Measurements from ENCODE around the gene APOC3.

The APOC3 gene

DNA sequence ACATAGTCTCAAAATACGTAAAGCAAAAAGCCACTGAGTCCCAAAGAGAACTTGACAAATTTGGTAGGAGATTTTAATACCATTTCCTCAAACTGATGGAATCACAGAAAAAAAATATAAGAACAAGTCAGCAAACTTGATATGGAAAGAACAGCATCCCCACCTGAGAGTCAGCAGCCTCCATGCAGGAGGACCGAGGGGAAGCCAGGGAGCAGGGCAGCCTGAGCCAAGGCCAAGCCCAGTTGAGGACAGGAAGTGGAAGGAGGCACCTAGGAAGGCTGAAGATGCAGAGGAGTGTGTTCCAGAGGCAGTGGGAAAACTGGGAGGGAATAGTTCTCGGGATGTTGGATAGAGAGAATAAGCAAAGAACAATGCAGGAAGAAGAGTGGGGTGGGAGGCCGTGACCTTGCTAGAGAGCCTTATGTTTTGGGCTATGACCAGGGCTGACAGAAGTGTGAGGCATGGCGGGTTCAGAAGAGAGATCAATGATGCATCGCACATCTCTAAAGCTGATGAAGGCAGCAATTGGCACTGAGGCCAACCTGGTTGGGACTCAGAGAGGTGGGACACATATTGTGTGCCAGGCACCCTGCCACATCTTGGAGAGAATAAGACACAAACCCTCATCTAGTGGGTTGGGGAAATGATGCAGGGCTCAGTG is 22.0 kb upstream of the APOC3 start:
- no peak for DNase-seq (ENCODE audit: low read depth)

DNA sequence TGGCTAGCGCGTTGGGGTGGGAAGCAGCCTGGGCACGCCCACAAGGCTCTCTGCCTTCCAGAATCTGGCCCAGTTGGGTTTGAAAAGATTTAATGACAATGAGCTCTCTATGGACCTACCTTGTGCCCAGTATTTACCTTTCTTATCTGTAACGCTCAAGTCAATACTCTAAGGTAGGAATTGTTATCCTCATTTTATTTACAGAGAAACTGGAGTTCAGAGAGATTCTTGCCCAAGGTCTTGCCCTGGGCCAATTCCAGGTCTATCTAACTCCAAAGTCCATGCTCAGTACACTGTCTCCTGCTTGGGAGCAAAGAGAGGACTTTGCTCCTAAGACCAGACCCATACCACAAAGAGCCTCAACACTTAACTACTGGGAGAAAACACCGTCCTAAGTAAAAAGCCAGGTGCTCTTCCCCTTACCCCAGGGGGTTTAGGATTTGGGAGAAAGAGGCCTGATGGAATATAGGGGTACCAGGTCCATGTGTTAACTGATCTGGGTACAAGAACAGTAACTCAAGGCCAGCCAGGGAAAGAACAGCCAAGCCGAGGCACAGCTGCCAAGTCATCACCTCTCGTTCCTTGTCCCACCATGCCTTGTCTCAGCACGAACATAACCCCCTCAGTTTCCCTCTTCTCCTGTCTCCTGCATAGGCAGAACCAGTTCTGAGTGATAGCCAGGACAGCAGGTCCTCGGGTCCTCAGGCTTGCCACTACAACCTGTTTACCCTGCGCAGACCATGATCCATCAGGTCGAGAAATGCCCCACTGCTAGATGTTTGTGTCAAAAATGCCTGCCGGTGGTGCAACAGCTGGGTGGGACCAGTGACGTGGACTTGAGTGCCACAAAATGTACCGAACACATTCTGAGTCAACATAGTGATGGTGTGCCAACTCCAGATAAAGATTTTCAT is 21.2 kb upstream of the APOC3 start:
- no peak for DNase-seq (ENCODE audit: low read depth)

DNA sequence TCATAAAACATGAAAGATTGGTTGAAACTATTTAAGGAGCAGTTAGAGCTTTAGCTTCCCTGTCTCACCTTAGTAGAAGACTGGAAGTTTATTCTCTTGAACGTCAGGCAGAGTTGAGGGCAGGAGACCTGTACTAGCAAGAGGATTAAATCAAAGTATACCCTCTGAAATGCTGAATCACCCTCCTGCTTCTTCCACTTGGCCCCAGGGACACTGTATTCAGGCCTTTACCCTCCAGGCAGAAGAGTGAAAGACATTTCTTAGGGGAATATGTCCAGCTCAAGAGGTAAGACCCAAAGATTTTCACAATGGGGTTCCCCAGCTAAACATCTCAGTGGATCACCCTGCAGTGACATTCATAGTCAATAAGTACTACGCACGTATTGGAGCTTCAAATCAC is 18.5 kb upstream of the APOC3 start:
- DNase-seq (ENCODE audit: low read depth) = no peak

DNA sequence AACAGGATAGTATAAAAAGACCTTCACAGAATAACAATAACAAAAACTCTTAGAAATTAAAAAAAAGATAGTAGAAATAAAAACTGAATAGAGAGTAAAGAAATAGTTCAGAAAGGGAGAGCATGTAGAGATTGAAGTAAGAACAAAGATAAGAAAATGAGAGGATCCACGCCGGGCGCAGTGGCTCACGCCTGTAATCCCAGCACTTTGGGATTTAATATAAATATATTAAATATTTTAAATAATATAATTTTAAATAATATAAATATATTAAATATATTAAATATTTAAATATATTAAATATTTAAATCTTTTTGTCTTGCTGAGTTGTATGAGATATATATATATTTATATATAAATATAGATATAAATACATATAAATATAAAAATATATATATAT is 17.6 kb upstream of the APOC3 start:
- DNase-seq (ENCODE audit: low read depth) = no peak

DNA sequence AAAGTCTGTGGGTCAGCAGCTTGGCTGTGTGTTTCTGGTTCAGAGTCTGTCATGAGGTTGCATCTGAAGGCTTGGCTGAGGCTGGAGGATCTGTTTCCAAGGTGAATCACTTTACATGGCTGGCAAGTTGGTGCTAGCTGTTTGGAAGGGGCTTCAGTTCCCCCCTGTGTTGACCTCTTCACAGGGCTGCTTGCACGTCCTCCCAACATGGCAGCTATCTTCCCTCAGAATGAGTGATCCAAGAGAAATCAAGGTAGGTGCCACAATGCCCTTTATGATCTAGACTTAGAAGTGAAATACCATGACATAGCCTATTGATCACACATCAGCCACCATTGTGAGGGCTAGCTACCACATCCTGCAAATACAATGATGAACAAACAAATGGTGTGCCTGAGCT is 16.5 kb upstream of the APOC3 start:
- DNase-seq (ENCODE audit: low read depth) = no peak

DNA sequence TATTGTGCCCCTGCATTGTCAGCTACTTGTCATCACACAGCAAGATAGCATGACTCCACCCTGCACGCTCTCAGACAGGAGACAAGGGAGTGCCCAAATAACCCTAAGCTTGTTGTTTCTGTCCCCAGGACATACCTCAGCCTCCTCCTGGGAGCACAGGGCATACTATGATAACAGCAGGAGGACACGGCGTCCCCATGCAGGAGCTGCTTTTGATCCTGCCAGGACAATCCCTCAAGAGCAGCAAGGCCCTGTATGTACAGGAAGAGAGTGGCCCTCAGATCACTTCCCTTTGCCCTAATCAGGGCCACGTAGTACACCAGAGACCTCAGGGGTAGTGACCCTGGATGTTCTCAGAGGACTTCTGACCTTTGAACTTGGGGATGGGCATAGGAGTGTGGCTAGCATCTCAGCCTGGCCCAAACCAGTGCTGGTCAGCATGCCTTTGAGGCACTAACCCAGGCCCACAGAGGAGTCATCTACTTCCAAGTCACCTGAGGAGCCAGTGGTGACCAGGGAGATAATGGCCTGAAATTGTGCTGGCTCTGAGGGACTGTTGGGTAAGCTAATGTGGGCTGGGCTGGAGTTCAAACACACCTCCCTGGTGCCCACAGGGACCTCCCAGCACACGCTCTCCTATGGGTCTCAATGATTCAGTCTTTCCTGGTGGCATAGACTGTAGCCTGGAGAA is 15.8 kb upstream of the APOC3 start:
- DNase-seq (ENCODE audit: low read depth) = no peak

DNA sequence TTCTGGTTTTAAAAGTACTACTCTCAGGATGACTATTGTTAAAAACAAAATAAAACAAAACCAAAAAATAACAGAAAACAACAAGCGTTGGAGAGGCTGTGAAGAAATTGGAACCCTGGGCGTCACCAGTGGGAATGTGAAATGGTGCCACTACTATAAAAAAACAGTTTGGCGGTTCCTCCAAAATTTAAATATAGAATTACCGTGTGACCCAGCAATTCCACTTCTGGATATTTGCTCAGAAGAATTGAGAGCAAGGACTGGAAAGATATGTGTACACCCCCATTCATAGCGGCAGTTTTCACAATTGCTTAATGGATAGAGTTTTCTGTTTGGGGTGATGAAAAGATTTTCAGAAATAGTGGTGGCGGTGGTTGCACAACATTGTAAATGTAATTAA is 15.2 kb upstream of the APOC3 start:
- DNase-seq (ENCODE audit: low read depth) = no peak

DNA sequence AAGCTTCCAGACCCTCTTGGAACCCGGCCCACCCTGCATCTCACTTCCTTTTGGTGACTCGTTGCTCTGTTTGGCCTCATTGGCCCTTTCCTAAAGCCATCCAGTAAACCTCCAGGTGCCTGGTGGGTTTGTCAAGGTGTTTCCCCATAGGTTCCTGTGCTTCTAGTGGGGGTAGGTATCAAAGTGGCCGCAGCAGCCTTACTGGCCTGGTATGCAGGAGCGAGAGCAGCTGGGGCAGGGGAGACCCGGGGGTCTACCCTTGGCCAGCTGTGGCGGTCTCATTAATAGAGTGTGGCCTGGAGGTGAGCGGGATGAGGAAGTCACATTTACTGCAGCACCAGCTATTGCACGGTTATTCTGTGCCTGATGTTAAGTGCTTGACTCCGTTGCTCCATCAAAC is 10.7 kb upstream of the APOC3 start:
- no peak for DNase-seq (ENCODE audit: low read depth)

DNA sequence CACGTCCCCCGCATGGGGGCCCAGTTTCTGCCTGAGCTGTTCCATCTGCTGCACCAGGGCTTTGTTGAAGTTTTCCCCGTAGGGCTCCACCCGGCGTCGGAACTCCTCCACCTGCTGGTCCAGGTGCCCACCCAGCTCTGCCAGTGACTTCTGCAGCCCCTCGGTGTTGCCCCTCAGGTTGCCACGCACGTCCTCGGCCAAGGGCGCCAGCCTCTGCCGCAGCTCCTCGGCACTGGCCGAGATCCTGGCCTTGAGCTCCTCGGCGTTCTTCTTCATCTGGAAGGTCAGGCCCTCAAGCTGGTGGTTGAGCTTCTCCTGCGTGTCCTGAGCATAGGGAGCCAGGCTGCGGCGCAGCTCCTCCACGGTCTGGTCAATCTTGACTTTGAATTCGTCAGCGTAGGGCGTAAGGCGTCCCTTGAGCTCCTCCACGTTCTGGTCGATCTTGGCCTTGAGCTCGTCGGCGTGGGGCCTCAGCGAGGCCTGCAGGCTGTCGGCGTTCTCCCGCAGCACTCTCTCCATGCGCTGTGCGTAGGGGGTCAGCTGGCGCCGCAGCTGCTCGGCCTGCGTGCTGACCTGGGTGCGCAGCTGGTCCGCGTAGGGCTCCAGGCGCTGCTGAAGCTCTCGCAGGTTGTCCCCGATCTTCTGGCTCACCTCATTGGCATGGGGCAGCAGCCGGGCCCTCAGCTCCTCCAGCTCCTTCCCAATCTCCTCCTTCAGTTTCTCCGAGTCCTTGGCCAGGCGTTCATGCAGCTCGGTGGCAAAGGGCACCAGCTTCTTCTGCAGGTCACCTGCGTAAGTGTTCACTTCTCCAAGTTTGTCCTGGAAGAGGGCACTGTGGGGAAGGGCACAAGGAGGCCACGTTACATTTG is 8.4 kb upstream of the APOC3 start:
- DNase-seq (ENCODE audit: low read depth) = no peak

DNA sequence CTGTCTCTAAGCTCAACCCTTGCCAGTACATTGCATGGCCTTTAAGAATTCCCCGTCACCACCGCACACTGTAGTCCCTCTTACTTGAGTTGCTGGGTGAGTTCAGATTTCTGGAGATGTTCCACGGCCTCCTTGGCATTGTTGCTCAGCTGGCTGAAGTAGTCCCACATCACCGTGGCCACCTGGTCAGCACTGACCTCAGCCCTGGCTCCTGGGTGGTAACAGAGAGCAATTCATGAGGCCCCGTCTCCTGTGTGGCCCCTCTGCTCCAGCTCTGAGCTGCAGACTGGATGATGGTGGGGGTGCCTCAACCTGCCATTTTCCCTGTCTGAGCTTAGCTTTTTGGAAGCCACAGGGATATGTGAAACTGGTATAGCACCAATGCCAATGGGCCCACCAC is 7.1 kb upstream of the APOC3 start:
- DNase-seq (ENCODE audit: low read depth) = no peak

DNA sequence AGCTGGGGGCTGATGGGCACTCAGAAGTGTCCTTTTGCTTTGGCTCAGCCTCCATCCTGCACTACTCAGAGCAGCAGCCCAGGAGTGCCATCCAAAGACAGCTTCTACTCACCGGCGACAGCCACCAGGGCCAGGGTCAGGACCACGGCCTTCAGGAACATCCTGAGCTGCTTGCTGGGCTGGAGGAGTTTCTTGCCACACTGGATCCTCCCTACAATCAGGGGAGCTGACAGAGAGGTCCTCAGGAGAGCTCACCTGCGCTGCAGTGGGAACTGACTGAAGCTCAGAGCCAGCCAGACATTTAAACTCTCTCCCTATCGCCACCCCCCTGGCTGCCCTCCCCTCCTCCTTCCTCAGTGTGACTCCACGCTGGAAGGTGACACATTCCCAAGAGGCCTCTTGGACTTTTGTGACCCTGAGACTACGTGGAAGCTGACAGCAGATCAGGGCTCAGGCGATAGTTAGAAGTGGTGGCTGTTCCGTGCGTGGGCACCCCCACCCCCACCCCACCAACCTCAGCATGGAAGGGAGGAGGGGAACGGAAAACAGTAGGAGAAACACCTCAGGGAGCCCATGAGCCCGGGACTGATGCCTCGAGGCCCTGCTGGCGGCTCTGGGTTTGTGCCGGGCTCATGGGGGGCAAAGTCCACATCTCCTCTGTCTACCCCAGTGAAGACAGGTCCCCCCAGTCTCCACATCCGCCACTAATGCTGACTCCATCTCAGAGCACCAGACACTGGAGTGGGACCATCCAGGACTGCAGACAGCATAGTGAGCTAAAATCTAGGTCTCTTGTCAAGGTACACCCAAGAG is 6.5 kb upstream of the APOC3 start, which contains the start of gene APOA4:
Gene APOA4 (minus strand): TSS at position 274 of the 813 bp plus-strand sequence. CDS start 113 bp downstream, at position 161.
- DNase-seq (ENCODE audit: low read depth) = no peak

DNA sequence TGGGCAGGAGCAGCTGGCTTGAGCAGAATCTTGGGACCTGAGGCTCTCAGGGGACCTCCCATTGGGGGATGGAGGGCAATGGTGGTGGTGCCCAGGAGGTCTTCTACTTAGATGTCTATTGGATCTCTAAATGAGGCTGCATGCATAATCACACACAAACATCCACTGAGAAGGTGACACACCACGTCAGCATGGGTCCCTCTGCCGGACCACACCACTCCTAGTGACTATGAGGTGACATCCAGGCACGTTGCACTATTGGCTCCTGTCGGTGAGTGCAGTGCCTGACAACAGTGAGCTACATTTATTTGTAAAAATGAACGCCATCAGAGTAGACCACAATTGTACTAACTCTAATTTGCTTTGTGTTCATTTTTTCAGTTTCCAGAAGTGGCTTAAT is 4.3 kb upstream of the APOC3 start:
- no peak for DNase-seq (ENCODE audit: low read depth)

DNA sequence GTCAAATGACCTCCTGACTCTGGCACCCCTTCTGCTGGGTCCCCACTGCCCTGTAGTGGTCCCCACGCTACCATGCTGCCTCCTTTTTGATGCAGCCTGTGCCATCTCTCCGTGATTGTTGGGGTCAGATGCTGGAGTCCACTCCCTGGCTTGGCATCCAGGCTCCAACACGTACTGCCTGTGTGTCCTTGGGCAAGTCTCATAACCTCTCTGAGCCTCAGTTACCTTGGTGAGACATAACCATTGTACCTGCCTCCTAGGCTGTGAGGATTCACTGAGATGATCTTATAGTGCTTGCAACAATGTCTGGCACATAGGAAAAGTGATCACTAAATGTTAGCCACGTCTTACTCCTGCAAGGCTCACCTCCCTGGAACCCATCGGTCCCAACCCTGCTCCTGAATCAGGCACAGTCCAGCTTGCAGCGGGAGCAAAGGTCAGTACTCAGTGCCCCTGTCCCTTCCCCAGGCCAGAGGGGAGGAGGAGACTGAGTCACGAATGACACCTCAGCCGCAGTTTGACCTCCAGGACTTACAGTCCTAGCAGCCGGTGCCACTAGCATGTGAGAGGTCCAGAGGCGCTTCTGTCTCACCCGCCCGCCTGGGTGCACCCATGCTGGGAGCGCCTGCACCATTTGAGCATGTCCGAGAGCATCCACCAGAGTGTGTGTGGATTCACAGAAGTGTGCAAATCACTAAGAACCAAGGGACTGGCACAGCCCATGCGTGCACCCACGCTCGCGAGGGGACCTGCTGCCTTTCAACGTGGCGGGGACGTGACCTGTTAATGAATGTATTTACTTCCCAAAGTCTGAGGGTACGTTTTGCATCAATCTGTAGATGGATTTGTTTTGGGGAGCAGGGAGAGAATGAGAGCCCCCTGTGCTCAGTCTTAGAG is 3.6 kb upstream of the APOC3 start:
- DNase-seq (ENCODE audit: low read depth) = no peak

DNA sequence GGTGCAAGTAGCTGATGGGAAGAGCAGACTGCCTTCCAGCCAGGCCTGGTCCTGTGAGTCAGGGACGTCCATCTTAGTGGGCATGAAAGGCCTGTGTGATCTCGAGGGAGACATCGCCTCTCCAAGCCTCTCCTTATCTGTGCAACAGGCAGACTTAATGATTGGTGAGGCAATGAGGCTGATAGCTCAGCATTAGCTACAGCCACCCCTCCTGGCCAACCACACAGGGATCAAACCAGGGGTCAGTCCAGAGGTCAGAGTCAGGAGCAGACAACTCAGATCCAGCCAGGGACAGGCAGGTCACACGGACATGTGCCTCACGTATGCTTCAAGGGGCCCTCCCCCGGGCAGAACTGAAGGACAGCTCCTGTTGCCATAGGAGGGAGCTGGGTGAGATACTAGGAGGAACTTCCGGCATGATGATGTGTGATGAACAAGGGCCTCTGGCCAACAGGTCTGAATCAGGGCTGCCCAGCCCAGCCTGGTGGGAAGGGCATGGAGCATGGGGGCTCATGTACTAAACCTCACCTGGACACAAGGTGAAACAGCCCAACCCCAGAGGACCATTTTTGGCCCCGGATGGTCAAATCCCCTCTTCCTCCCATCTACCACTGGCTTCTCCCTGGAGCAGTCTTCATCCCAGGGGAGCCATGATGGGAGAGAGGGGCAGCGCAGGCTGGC is 2.8 kb upstream of the APOC3 start:
- DNase-seq (ENCODE audit: low read depth) = no peak

DNA sequence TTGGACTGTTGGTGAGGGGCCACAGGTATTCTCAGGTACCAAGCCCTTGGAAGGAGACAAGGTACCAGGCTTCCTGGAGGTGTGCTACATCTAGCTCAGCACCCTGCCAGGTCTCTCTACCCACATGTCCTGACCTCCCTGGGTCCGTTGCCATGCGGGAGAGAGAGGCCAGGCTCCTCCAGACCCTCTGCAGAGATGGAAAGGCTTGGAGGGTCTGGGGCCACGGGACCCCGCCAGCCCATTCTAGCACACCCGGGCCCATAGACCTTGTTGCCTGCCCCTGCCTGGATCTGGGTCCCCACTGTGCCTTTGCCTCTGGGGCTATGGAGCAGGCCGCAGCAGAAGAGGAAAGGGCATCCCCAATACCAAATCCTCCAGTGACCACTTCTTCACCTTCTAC is 2.2 kb upstream of the APOC3 start:
- no peak for DNase-seq (ENCODE audit: low read depth)

DNA sequence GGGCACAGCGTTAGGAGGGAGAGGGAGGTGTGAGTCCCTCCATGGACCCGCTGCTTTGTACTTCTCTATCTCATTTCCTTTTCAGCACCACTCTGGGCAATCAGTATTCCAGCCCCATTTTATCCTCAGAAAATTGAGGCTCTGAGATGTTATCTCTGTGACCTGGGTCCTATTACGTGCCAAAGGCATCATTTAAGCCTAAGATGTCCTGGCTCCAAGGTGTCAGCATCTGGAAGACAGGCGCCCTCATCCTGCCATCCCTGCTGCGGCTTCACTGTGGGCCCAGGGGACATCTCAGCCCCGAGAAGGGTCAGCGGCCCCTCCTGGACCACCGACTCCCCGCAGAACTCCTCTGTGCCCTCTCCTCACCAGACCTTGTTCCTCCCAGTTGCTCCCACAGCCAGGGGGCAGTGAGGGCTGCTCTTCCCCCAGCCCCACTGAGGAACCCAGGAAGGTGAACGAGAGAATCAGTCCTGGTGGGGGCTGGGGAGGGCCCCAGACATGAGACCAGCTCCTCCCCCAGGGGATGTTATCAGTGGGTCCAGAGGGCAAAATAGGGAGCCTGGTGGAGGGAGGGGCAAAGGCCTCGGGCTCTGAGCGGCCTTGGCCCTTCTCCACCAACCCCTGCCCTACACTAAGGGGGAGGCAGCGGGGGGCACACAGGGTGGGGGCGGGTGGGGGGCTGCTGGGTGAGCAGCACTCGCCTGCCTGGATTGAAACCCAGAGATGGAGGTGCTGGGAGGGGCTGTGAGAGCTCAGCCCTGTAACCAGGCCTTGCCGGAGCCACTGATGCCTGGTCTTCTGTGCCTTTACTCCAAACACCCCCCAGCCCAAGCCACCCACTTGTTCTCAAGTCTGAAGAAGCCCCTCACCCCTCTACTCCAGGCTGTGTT is 829 bp upstream of the APOC3 start:
- no peak for DNase-seq (ENCODE audit: low read depth)

DNA sequence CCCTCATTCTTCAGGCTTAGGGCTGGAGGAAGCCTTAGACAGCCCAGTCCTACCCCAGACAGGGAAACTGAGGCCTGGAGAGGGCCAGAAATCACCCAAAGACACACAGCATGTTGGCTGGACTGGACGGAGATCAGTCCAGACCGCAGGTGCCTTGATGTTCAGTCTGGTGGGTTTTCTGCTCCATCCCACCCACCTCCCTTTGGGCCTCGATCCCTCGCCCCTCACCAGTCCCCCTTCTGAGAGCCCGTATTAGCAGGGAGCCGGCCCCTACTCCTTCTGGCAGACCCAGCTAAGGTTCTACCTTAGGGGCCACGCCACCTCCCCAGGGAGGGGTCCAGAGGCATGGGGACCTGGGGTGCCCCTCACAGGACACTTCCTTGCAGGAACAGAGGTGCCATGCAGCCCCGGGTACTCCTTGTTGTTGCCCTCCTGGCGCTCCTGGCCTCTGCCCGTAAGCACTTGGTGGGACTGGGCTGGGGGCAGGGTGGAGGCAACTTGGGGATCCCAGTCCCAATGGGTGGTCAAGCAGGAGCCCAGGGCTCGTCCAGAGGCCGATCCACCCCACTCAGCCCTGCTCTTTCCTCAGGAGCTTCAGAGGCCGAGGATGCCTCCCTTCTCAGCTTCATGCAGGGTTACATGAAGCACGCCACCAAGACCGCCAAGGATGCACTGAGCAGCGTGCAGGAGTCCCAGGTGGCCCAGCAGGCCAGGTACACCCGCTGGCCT is 641 bp downstream of the APOC3 start:
- no peak for DNase-seq (ENCODE audit: low read depth)
